HEK293T (cell line): ENCODE data around the gene PSMG1.

Experiments used
- CTCF ChIA-PET: fragments of 350-600 bp; formaldehyde crosslinking; extraction: SDS; loops from one replicate; lab custom pipeline; 2021; ENCODE audit warnings: antibody characterized with exemption, inconsistent platforms; lab: Yijun Ruan, JAX
- POLR2A ChIA-PET: fragments of 350-600 bp; formaldehyde crosslinking; extraction: SDS; loops from one replicate; lab custom pipeline; 2020; ENCODE audit warnings: antibody characterized with exemption, inconsistent platforms; lab: Yijun Ruan, JAX
- DNase-seq: peaks from one replicate; pipeline ENCODE4 v3.0.0; 2012; ENCODE audit warnings: mixed read lengths; ENCODE audit errors: extremely low spot score
- ARNT ChIP-seq: fragments of 450-650 bp; IDR thresholded peaks from 2 replicates; pipeline ENCODE4 v1.6.1; 2017; ENCODE audit warnings: mild to moderate bottlenecking
- BHLHE40 ChIP-seq: fragments of 450-650 bp; IDR thresholded peaks from 2 replicates; pipeline ENCODE4 v1.6.1; 2016; ENCODE audit warnings: mild to moderate bottlenecking, moderate library complexity, borderline replicate concordance
- CTBP1 ChIP-seq: fragments of 450-650 bp; IDR thresholded peaks from 2 replicates; pipeline ENCODE4 v1.6.1; 2016; ENCODE audit warnings: borderline replicate concordance
- ELF4 ChIP-seq: fragments of 450-650 bp; IDR thresholded peaks from 2 replicates; pipeline ENCODE4 v1.6.1; 2017; ENCODE audit warnings: antibody characterized with exemption
- FOXA1 ChIP-seq: fragments of 450-650 bp; IDR thresholded peaks from 2 replicates; pipeline ENCODE4 v1.6.1; 2016; ENCODE audit warnings: mild to moderate bottlenecking
- FOXK2 ChIP-seq: fragments of 450-650 bp; IDR thresholded peaks from 2 replicates; pipeline ENCODE4 v1.6.1; 2016; ENCODE audit warnings: mild to moderate bottlenecking
- FOXM1 ChIP-seq: fragments of 450-650 bp; IDR thresholded peaks from 2 replicates; pipeline ENCODE4 v1.6.1; 2017; ENCODE audit warnings: mild to moderate bottlenecking, borderline replicate concordance
- HDGF ChIP-seq: fragments of 450-650 bp; IDR thresholded peaks from 2 replicates; pipeline ENCODE4 v1.6.1; 2017; ENCODE audit warnings: antibody characterized with exemption, borderline replicate concordance
- L3MBTL2 ChIP-seq: fragments of 450-650 bp; conservative IDR thresholded peaks from 2 replicates; pipeline ENCODE4 v1.6.1; 2016; ENCODE audit warnings: mild to moderate bottlenecking
- LEF1 ChIP-seq: fragments of 450-650 bp; IDR thresholded peaks from 2 replicates; pipeline ENCODE4 v1.6.1; 2017; ENCODE audit warnings: mild to moderate bottlenecking, borderline replicate concordance
- NFRKB ChIP-seq: fragments of 450-650 bp; IDR thresholded peaks from 2 replicates; pipeline ENCODE4 v1.6.1; 2016; ENCODE audit warnings: mild to moderate bottlenecking, moderate library complexity
- SP1 ChIP-seq: fragments of 450-650 bp; IDR thresholded peaks from 2 replicates; pipeline ENCODE4 v1.6.1; 2017
- SUZ12 ChIP-seq: fragments of 450-650 bp; IDR thresholded peaks from 2 replicates; pipeline ENCODE4 v1.6.1; 2016; ENCODE audit warnings: mild to moderate bottlenecking
- TARDBP ChIP-seq: fragments of 450-650 bp; IDR thresholded peaks from 2 replicates; pipeline ENCODE4 v1.6.1; 2016
- ZNF384 ChIP-seq: fragments of 450-650 bp; IDR thresholded peaks from 2 replicates; pipeline ENCODE4 v1.6.1; 2016
- TF ChIP-seq, protein P1 (sequence below): fragments of 450-650 bp; IDR thresholded peaks from 2 replicates; pipeline ENCODE4 v1.6.1; 2016

Gene PSMG1

DNA sequence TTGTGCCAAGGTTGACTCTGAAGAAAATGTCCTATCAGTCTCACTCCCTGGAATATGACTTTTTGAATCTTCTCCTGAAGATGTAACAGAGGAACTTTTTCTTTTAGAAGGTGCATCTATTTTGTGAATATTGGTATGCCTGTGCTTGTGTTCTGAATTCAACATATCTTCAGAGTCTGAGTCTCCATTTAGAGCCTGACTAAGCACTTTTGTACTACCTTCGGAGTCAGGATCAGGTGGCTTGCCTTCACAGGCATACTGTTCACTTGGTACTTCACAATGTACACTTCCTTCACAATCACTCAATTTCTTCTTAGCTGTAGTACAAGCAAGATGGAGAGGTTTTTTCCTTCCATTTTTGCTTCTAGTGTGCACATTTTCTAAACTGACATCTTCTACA is 13.6 kb upstream of the PSMG1 start:
- no peak for TF ChIP-seq L3MBTL2
- ChIA-PET CTCF (no interaction called here), POLR2A (no interaction called here)
- no peak for DNase-seq

DNA sequence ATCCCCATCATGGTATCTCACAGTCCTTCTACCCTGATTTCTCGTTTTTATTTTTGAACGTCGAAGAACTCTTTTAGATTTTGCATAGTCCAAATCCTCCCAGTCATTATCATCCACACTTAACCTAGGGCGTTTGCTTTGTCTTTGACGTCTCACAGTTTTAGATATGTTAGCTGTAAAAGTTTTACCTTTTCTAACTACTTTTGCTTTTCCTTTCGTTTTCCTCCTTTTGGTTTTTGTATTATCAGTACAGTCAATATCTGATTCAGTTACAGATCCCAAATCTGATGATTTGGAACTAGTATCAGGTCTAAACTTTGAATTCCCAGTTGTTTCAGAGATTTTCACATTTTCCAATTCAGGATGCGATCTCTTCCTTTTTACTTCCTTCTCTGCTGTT is 13.1 kb upstream of the PSMG1 start:
- ChIA-PET POLR2A (no interaction called here), CTCF (no interaction called here)
- TF ChIP-seq L3MBTL2: no peak
- no peak for DNase-seq

DNA sequence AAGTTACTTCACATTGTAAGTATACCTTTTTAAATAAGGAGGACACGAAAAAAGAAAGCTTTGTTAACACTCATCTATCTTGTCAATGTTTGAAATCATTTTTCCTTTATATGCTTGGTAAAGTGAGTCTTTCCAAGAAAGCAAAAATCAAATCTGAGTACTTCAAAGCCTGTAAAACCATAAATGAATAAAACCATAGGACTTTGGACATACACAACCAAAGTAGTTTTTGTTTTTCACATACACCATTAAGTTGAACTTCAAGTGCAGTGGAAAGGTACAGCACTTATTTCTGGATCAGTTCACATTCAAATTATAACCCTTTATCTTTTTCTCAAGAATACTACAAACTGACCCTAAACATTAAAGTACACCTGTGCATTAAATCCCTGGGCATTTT is 10.1 kb upstream of the PSMG1 start:
- TF ChIP-seq FOXA1 (no peak), NFRKB (no peak), ZNF384 (no peak), FOXK2 (no peak), SP1 (no peak), TARDBP (no peak), ELF4 (no peak), BHLHE40 (no peak), ARNT (no peak), LEF1 (no peak), FOXM1 (no peak), CTBP1 (no peak), L3MBTL2 (no peak)
- DNase-seq: no peak
- CTCF ChIA-PET: no interaction called here
- POLR2A ChIA-PET: no interaction called here

DNA sequence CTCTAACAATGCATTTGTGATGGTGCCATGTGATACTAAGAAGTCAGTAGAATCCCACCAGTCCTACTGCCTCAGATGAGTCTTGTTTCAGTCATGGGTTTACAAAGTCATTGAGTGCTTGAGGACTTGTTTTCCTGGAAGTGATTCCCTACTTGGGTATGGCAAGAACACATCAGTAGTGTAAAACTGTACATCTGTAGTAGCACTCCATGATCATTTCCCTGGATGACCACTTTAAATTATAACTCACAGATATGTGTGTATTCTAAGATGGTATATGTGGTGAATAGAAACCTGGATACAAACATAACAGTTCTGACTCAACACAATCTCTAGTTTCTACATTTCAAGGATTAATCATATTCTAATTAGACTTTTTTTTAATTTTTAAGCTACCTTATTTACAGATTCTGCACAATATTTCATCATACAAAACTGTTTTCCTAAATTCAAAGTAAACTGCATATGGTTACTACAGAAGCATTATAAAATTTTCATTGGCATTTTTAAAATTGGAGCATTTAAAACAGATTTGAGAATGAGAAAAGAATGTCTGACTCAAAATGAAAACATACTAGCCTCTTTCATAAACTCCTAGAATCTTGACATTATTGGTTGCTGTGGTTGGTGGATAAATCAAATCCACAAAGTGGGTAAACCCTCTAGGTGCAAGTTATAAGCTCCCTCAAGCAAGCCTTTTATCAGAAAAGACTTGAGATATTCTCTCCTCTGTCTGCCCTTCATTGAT is 6.8 kb upstream of the PSMG1 start:
- no peak for DNase-seq
- CTCF ChIA-PET: no interaction called here
- POLR2A ChIA-PET: no interaction called here
- no peak for TF ChIP-seq TARDBP
- TF ChIP-seq FOXK2: no peak
- no peak for TF ChIP-seq LEF1
- no peak for TF ChIP-seq ZNF384
- TF ChIP-seq CTBP1: no peak
- TF ChIP-seq ELF4: no peak
- TF ChIP-seq L3MBTL2: no peak
- TF ChIP-seq NFRKB: no peak
- TF ChIP-seq HDGF: no peak
- no peak for TF ChIP-seq SUZ12
- no peak for TF ChIP-seq SP1
- TF ChIP-seq, protein P1, sequence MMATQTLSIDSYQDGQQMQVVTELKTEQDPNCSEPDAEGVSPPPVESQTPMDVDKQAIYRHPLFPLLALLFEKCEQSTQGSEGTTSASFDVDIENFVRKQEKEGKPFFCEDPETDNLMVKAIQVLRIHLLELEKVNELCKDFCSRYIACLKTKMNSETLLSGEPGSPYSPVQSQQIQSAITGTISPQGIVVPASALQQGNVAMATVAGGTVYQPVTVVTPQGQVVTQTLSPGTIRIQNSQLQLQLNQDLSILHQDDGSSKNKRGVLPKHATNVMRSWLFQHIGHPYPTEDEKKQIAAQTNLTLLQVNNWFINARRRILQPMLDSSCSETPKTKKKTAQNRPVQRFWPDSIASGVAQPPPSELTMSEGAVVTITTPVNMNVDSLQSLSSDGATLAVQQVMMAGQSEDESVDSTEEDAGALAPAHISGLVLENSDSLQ: no peak
- TF ChIP-seq FOXM1: no peak
- TF ChIP-seq ARNT: no peak
- TF ChIP-seq BHLHE40: no peak
- TF ChIP-seq FOXA1: no peak

DNA sequence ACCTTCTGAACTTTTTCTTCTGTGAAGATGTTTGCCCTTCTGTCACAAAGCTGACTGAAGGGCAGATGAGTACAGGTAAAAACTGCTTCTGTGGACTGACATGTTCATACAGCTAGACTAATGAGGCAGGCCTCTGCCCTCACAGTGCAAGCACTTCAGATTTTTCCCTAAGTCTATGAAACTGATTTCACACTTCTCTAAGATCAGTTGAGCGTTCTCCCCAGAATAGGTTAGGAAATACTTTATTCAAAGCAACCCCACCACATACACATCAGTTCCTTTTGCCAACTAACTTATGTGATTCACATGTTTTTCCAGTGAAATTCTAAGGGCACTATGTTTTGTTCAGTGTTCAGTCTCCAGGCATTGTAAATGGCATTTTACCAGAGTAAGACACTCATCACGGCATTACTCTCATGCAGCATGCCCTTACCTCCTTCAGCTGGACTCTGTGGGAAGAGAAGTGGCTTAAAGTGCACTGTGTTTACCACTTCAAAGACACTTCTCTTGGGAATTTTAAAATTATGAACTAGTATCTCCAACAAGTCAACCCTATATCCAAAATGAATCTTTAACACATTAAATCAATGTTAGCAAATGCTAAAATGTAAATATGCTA is 5.4 kb upstream of the PSMG1 start:
- TF ChIP-seq TARDBP (no peak), LEF1 (no peak), BHLHE40 (no peak), ELF4 (no peak), NFRKB (no peak), SUZ12 (no peak), ZNF384 (no peak), FOXM1 (no peak), ARNT (no peak), L3MBTL2 (no peak), HDGF (no peak), FOXA1 (no peak), CTBP1 (no peak), SP1 (no peak), FOXK2 (no peak)
- TF ChIP-seq, protein P1: no peak
- DNase-seq: no peak
- CTCF ChIA-PET: interaction anchor here (0.6 kb wide), 1 partner anchor 117 kb away, joined by 6 read pairs; no protein-coding TSS in a partner anchor
- POLR2A ChIA-PET: no interaction called here

DNA sequence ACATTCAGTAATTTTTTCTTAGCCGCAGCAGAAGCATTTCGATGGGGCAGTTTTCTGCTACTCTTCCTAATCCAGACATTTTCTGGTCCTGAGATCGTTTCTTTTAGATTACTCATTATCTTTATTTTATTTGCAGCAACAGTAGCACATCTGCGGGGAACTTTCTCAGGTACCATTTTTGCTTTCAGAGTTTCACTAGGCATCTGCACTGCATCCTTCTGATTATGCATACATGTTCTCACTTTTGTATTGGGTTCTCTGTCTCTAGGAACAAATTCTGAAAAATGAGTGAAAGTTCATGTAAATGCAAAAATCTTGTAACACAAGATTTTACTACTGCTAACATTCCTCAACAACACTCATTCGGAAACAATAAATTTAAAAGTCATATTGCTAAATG is 3.9 kb upstream of the PSMG1 start:
- ChIA-PET CTCF (interaction anchor here (1.0 kb wide), 1 partner anchor 186 kb away, joined by 5 read pairs; no protein-coding TSS in a partner anchor), POLR2A (no interaction called here)
- TF ChIP-seq NFRKB (no peak), LEF1 (no peak), TARDBP (no peak), CTBP1 (no peak), SUZ12 (no peak), ARNT (no peak), FOXA1 (no peak), SP1 (no peak), FOXK2 (no peak), ELF4 (no peak), HDGF (no peak), L3MBTL2 (no peak), FOXM1 (no peak), BHLHE40 (no peak)
- TF ChIP-seq, protein P1: no peak
- DNase-seq: no peak
